HCT116 (cell line): ENCODE measurements around the gene KHDRBS2. TPM values are rescaled to one million over a fixed set of nuclear protein-coding genes. Genes with fewer than 3 reads are reported as not detected.

ENCODE experiments used
- ATAC-seq: fragments of 200-7000 bp; cut with Tn5 transposase; 2 replicates; pipeline ENCODE4 v1.9.1; 2020; ENCODE audit warnings: mild to moderate bottlenecking, moderate library complexity
- BruUV-seq: library from RNA; stranded (reverse); fragments of 400-500 nt; replicated peaks from 2 replicates; lab custom pipeline; 2021; lab: Mats Ljungman, UMichigan
- CTCF ChIA-PET: fragments of 300-600 bp; sonication (Branson Sonifier 250); formaldehyde crosslinking; loops from one replicate; lab custom pipeline; 2021; ENCODE audit warnings: antibody characterized with exemption; lab: Charles Lee
- POLR2A ChIA-PET: fragments of 300-600, 350-600 bp; sonication (Branson Sonifier 250); formaldehyde crosslinking; loops from one replicate; lab custom pipeline; 2021; ENCODE audit warnings: antibody characterized with exemption; lab: Charles Lee
- RAD21 ChIA-PET, 2 experiments: fragments of 300-600 bp; sonication (Branson Sonifier 250); formaldehyde crosslinking; loops; one replicate each; lab custom pipeline; 2023; ENCODE audit warnings: low total read pairs in 2 of 2; ENCODE audit not compliant: uncharacterized antibody in 2 of 2, unreplicated experiment in 2 of 2, low non-redundant PET in 1 of 2; lab: Charles Lee
- DNase-seq: peaks from one replicate; pipeline ENCODE4 v3.0.0-alpha.2; 2010; ENCODE audit warnings: low read depth, low spot score
- H2AFZ ChIP-seq: fragments of 200-600 bp; shearing (Covaris generic), sonication (generic); 2 replicates; pipeline ENCODE4 v1.6.1; 2017; ENCODE audit warnings: low read depth, mixed run types, mixed read lengths, antibody characterized with exemption, low read length; ENCODE audit not compliant: poor library complexity, severe bottlenecking
- H3K27ac ChIP-seq: 2 replicates; pipeline ENCODE4 v1.5.1; 2012; ENCODE audit warnings: low read depth, low read length
- H3K27me3 ChIP-seq: fragments of 200-600 bp; sonication (generic); 2 replicates; pipeline ENCODE4 v1.6.1; 2016; ENCODE audit warnings: mixed run types, low read length, mixed read lengths; ENCODE audit not compliant: insufficient read depth
- H3K36me3 ChIP-seq, 2 experiments: fragments of 200-500 bp in 1 of 2; fragments of 200-600 bp in 1 of 2; sonication (Bioruptor generic) in 1 of 2; sonication (generic) in 1 of 2; 2 replicates each; pipeline versions ENCODE4 v1.5.1 to v1.6.1; 2014 to 2016; ENCODE audit warnings: low read length in 2 of 2, inconsistent platforms in 1 of 2, mixed read lengths in 1 of 2, mixed run types in 1 of 2; ENCODE audit not compliant: insufficient read depth in 2 of 2, control insufficient read depth in 1 of 2
- H3K4me1 ChIP-seq, 2 experiments: fragments of 200-600 bp in 1 of 2; sonication (generic) in 1 of 2; 2 replicates each; pipeline versions ENCODE4 v1.5.1 to v1.6.1; 2012 to 2017; ENCODE audit warnings: low read length in 2 of 2, inconsistent platforms in 1 of 2, mild to moderate bottlenecking in 1 of 2, mixed read lengths in 1 of 2, mixed run types in 1 of 2, moderate library complexity in 1 of 2; ENCODE audit not compliant: insufficient read depth in 2 of 2, control insufficient read depth in 1 of 2
- H3K4me2 ChIP-seq: fragments of 200-600 bp; sonication (generic); 2 replicates; pipeline ENCODE4 v1.6.1; 2017; ENCODE audit warnings: mixed run types, low read length, mixed read lengths
- H3K4me3 ChIP-seq, 2 experiments: fragments of 200-600 bp in 1 of 2; sonication (generic) in 1 of 2; replicated peaks in 1 of 2; 2 replicates each; pipeline ENCODE4 v1.5.1; 2011 to 2016; ENCODE audit warnings: low read length in 2 of 2, control low read depth in 1 of 2, low read depth in 1 of 2, mild to moderate bottlenecking in 1 of 2, mixed read lengths in 1 of 2, mixed run types in 1 of 2
- H3K79me2 ChIP-seq: fragments of 200-600 bp; sonication (generic); 2 replicates; pipeline ENCODE4 v1.6.1; 2017; ENCODE audit warnings: mild to moderate bottlenecking, mixed run types, low read length, moderate library complexity, mixed read lengths; ENCODE audit not compliant: insufficient read depth
- H3K9ac ChIP-seq: fragments of 200-600 bp; sonication (generic); 2 replicates; pipeline ENCODE4 v1.6.1; 2016; ENCODE audit warnings: low read length, mixed read lengths
- H3K9me2 ChIP-seq: fragments of 200-600 bp; sonication (generic), shearing (Covaris generic); 2 replicates; pipeline ENCODE4 v1.6.1; 2017; ENCODE audit warnings: mixed run types, mild to moderate bottlenecking, moderate library complexity; ENCODE audit not compliant: insufficient read depth
- H3K9me3 ChIP-seq, 2 experiments: fragments of 200-500 bp in 1 of 2; fragments of 200-600 bp in 1 of 2; sonication (Bioruptor generic) in 1 of 2; sonication (generic) in 1 of 2; 2 replicates each; pipeline ENCODE4 v1.6.1; 2014 to 2017; ENCODE audit warnings: low read length in 2 of 2, mixed read lengths in 2 of 2, inconsistent platforms in 1 of 2, low read depth in 1 of 2, mild to moderate bottlenecking in 1 of 2, mixed run types in 1 of 2, moderate library complexity in 1 of 2; ENCODE audit not compliant: control insufficient read depth in 1 of 2, insufficient read depth in 1 of 2
- H4K20me1 ChIP-seq: fragments of 200-600 bp; sonication (generic), shearing (Covaris generic); 2 replicates; pipeline ENCODE4 v1.6.1; 2017; ENCODE audit warnings: mixed run types, mild to moderate bottlenecking, moderate library complexity; ENCODE audit not compliant: insufficient read depth
- CBX3 ChIP-seq: IDR thresholded peaks from 2 replicates; pipeline ENCODE4 v1.6.1; 2012; ENCODE audit warnings: low read depth
- CEBPB ChIP-seq: IDR thresholded peaks from 2 replicates; pipeline ENCODE4 v1.6.1; 2012; ENCODE audit warnings: low read depth
- EGR1 ChIP-seq: IDR thresholded peaks from 2 replicates; pipeline ENCODE4 v1.6.1; 2012; ENCODE audit warnings: low read depth
- ELF1 ChIP-seq: IDR thresholded peaks from 2 replicates; pipeline ENCODE4 v1.6.1; 2012; ENCODE audit warnings: low read depth, borderline replicate concordance
- EZH2 ChIP-seq: fragments of 200-600 bp; sonication (generic); IDR thresholded peaks from 2 replicates; pipeline ENCODE4 v1.6.1; 2017; ENCODE audit warnings: antibody characterized with exemption, mixed run types
- JUND ChIP-seq: IDR thresholded peaks from 2 replicates; pipeline ENCODE4 v1.6.1; 2012
- POLR2A ChIP-seq: IDR thresholded peaks from 2 replicates; pipeline ENCODE4 v1.7.0; 2011; ENCODE audit warnings: borderline replicate concordance; ENCODE audit not compliant: insufficient read depth, insufficient read length; ENCODE audit errors: extremely low read depth
- SIN3A ChIP-seq: IDR thresholded peaks from 2 replicates; pipeline ENCODE4 v1.6.1; 2012; ENCODE audit warnings: low read depth
- TCF7L2 ChIP-seq: IDR thresholded peaks from 2 replicates; pipeline ENCODE4 v1.7.0; 2011; ENCODE audit warnings: borderline replicate concordance, inconsistent platforms; ENCODE audit not compliant: insufficient read depth, insufficient read length; ENCODE audit errors: extremely low read depth
- YY1 ChIP-seq: IDR thresholded peaks from 2 replicates; pipeline ENCODE4 v1.6.1; 2011; ENCODE audit warnings: low read length, low read depth, moderate library complexity, mild to moderate bottlenecking; ENCODE audit not compliant: insufficient replicate concordance; ENCODE audit errors: extremely low read depth
- ZFX ChIP-seq: fragments of 450-650 bp; IDR thresholded peaks from 2 replicates; pipeline ENCODE4 v1.6.1; 2017
- ZNF274 ChIP-seq: fragments of 200-500 bp; sonication (Bioruptor generic); IDR thresholded peaks from 2 replicates; pipeline ENCODE4 v1.6.1; 2014; ENCODE audit warnings: mild to moderate bottlenecking, low read depth, low read length, inconsistent platforms
- intact Hi-C: fragments of 100-400 bp; cut with micrococcal nuclease; formaldehyde crosslinking; loops from 2 replicates; pipeline ENCODE4 v1.10.0; 2022
- total RNA-seq: library from RNA; stranded (reverse); gene quantifications from one replicate; pipeline ENCODE4 v1.2.1, GENCODE V29; 2021; ENCODE audit not compliant: unreplicated experiment
- TF ChIP-seq, protein P1 (sequence below): IDR thresholded peaks from 2 replicates; pipeline ENCODE4 v1.6.1; 2012
- TF ChIP-seq, protein P2 (sequence below), 3 experiments: fragments of 200-600 bp in 1 of 3; sonication (generic) in 1 of 3; IDR thresholded peaks in 2 of 3; conservative IDR thresholded peaks in 1 of 3; 2 replicates each; pipeline ENCODE4 v1.5.1; 2012 to 2017; ENCODE audit warnings: low read depth in 2 of 3, low read length in 2 of 3, antibody characterized with exemption in 1 of 3, borderline replicate concordance in 1 of 3, control low read depth in 1 of 3, mild to moderate bottlenecking in 1 of 3, mixed read lengths in 1 of 3, mixed run types in 1 of 3, moderate library complexity in 1 of 3; ENCODE audit not compliant: insufficient read depth in 1 of 3
- TF ChIP-seq, protein P3 (sequence below): IDR thresholded peaks from 2 replicates; pipeline ENCODE4 v1.6.1; 2011; ENCODE audit warnings: mild to moderate bottlenecking, low read length, moderate library complexity; ENCODE audit not compliant: insufficient replicate concordance; ENCODE audit errors: extremely low read depth
- TF ChIP-seq, protein P4 (sequence below): IDR thresholded peaks from 2 replicates; pipeline ENCODE4 v1.6.1; 2012

Gene KHDRBS2
- total RNA-seq, 1 experiment from 2014 or later = not detected

DNA sequence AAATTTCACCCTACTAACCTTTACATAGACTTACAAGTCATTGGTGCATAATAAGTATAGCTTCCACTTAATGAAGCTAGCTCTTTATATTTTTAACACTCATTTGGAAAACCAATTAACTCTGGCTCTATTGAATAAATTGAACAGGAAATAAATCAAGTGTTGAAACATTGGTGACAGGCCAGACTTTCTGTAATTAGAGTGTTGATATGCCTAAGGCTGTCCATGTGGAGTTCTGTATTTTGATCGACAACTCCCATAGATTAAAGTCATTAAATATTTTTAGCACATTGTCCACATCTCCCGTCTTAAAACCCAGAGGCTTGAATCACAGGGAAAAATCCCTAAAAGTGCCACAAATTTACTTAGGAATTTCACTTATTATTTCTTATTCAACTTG is 468.3 kb downstream of the KHDRBS2 start:
- H3K9me2 ChIP-seq = no peaks in the 10 kb centered on the region
- CTCF ChIA-PET = no interaction called here
- H3K4me1 ChIP-seq = no peaks in the 10 kb centered on the region
- no peaks in the 10 kb centered on the region for H4K20me1 ChIP-seq
- H3K27me3 ChIP-seq = no peaks in the 10 kb centered on the region
- TF ChIP-seq, protein P1, sequence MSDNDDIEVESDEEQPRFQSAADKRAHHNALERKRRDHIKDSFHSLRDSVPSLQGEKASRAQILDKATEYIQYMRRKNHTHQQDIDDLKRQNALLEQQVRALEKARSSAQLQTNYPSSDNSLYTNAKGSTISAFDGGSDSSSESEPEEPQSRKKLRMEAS = no peak
- no peak for TF ChIP-seq JUND
- no peak for TF ChIP-seq TCF7L2
- no peak for TF ChIP-seq SIN3A
- no peak for TF ChIP-seq ZFX
- no peak for TF ChIP-seq EZH2
- TF ChIP-seq YY1 = no peak
- TF ChIP-seq, protein P2, sequence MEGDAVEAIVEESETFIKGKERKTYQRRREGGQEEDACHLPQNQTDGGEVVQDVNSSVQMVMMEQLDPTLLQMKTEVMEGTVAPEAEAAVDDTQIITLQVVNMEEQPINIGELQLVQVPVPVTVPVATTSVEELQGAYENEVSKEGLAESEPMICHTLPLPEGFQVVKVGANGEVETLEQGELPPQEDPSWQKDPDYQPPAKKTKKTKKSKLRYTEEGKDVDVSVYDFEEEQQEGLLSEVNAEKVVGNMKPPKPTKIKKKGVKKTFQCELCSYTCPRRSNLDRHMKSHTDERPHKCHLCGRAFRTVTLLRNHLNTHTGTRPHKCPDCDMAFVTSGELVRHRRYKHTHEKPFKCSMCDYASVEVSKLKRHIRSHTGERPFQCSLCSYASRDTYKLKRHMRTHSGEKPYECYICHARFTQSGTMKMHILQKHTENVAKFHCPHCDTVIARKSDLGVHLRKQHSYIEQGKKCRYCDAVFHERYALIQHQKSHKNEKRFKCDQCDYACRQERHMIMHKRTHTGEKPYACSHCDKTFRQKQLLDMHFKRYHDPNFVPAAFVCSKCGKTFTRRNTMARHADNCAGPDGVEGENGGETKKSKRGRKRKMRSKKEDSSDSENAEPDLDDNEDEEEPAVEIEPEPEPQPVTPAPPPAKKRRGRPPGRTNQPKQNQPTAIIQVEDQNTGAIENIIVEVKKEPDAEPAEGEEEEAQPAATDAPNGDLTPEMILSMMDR (IDR thresholded peaks at IDR 0.05 in 2 of 3, conservative IDR thresholded peaks at IDR 0.05 in 1 of 3; ENCODE audit: borderline replicate concordance in 1 of 3, insufficient read depth in 1 of 3, low read depth in 2 of 3, low read length in 2 of 3) = no peak
- TF ChIP-seq CBX3 = no peak
- TF ChIP-seq, protein P3, sequence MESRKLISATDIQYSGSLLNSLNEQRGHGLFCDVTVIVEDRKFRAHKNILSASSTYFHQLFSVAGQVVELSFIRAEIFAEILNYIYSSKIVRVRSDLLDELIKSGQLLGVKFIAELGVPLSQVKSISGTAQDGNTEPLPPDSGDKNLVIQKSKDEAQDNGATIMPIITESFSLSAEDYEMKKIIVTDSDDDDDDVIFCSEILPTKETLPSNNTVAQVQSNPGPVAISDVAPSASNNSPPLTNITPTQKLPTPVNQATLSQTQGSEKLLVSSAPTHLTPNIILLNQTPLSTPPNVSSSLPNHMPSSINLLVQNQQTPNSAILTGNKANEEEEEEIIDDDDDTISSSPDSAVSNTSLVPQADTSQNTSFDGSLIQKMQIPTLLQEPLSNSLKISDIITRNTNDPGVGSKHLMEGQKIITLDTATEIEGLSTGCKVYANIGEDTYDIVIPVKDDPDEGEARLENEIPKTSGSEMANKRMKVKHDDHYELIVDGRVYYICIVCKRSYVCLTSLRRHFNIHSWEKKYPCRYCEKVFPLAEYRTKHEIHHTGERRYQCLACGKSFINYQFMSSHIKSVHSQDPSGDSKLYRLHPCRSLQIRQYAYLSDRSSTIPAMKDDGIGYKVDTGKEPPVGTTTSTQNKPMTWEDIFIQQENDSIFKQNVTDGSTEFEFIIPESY = no peak
- no peak for TF ChIP-seq EGR1
- no peak for TF ChIP-seq POLR2A
- no peak for TF ChIP-seq ELF1
- TF ChIP-seq ZNF274 = no peak
- TF ChIP-seq, protein P4, sequence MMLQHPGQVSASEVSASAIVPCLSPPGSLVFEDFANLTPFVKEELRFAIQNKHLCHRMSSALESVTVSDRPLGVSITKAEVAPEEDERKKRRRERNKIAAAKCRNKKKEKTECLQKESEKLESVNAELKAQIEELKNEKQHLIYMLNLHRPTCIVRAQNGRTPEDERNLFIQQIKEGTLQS = no peak
- no peak for TF ChIP-seq CEBPB
- TF ChIP-seq, all 23 proteins: peak for 0
- intact Hi-C loops = no loop called here
- Histone ChIP-seq H2AFZ (no peak overlapping the region), H3K4me2 (no peak overlapping the region), H3K79me2 (no peaks in the 10 kb centered on the region), H3K36me3 (no peaks in the 10 kb centered on the region), H3K9me3 (peaks cover 7 to 10% of the 10 kb centered on the region in 2 experiments; a peak in 2 of 4 replicates), H3K27ac (no peak overlapping the region), H3K4me3 (no peak overlapping the region), H3K9ac (no peak overlapping the region)
- ATAC-seq (no peak), DNase-seq (no peak)
- BruUV-seq = no TSS peak
- ChIA-PET POLR2A (no interaction called here), RAD21 (no interaction called here)
